PC-9 (cell line): ENCODE results near the gene ETV6. TPM values are rescaled to one million over a fixed set of nuclear protein-coding genes. Genes with fewer than 3 reads are reported as not detected.
A peak's percentile ranks its signal among the peaks of the same experiment; 100 is the strongest.

Experiments
- BruUV-seq: library from RNA; stranded (reverse); fragments of 400-500 nt; replicated peaks from 2 replicates; lab custom pipeline; 2021; lab: Mats Ljungman, UMichigan
- CTCF ChIA-PET: fragments of 300-600 bp; sonication (Branson Sonifier 250); formaldehyde crosslinking; loops from one replicate; lab custom pipeline; 2022; ENCODE audit warnings: antibody characterized with exemption; lab: Charles Lee
- POLR2A ChIA-PET: fragments of 300-600 bp; sonication (Branson Sonifier 250); formaldehyde crosslinking; loops from one replicate; lab custom pipeline; 2022; ENCODE audit warnings: antibody characterized with exemption; ENCODE audit not compliant: unreplicated experiment; lab: Charles Lee
- DNase-seq, 2 experiments: peaks; one replicate each; pipeline versions ENCODE4 v3.0.0 to v3.0.0-alpha.2; 2015 to 2022; ENCODE audit warnings: mixed read lengths in 1 of 2
- H2AFZ ChIP-seq: fragments of 200-600 bp; sonication (generic); 2 replicates; pipeline ENCODE4 v1.8.1; 2017; ENCODE audit warnings: antibody characterized with exemption
- H3F3A ChIP-seq: fragments of 200-600 bp; sonication (generic); 2 replicates; pipeline ENCODE4 v1.8.1; 2017; ENCODE audit warnings: antibody characterized with exemption, mild to moderate bottlenecking, low read depth; ENCODE audit not compliant: insufficient read depth
- H3K27ac ChIP-seq: fragments of 200-600 bp; sonication (generic); 2 replicates; pipeline ENCODE4 v1.6.1; 2016; ENCODE audit warnings: mixed run types
- H3K27me3 ChIP-seq: fragments of 200-600 bp; sonication (generic); 2 replicates; pipeline ENCODE4 v1.6.1; 2016; ENCODE audit warnings: low read depth, mixed run types; ENCODE audit not compliant: insufficient read depth
- H3K36me3 ChIP-seq: fragments of 200-600 bp; sonication (generic); 2 replicates; pipeline ENCODE4 v1.6.1; 2016; ENCODE audit warnings: low read depth, mixed run types
- H3K4me1 ChIP-seq: fragments of 200-600 bp; sonication (generic); replicated peaks from 2 replicates; pipeline ENCODE4 v1.6.1; 2016; ENCODE audit warnings: mixed run types; ENCODE audit not compliant: insufficient read depth
- H3K4me2 ChIP-seq: fragments of 200-600 bp; sonication (generic); 2 replicates; pipeline ENCODE4 v1.6.1; 2017; ENCODE audit warnings: mixed run types
- H3K4me3 ChIP-seq: fragments of 200-600 bp; sonication (generic); 2 replicates; pipeline ENCODE4 v1.6.1; 2016; ENCODE audit warnings: mixed run types
- H3K79me2 ChIP-seq: fragments of 200-600 bp; sonication (generic); 2 replicates; pipeline ENCODE4 v1.6.1; 2017; ENCODE audit warnings: low read depth, mixed run types
- H3K9me2 ChIP-seq: fragments of 200-600 bp; sonication (generic); 2 replicates; pipeline ENCODE4 v1.8.1; 2017; ENCODE audit warnings: mild to moderate bottlenecking; ENCODE audit not compliant: insufficient read depth
- H3K9me3 ChIP-seq: fragments of 200-600 bp; sonication (generic); 2 replicates; pipeline ENCODE4 v1.8.1; 2016; ENCODE audit warnings: low read depth; ENCODE audit not compliant: insufficient read depth
- H4K20me1 ChIP-seq: fragments of 200-600 bp; sonication (generic); 2 replicates; pipeline ENCODE4 v1.8.1; 2017; ENCODE audit not compliant: insufficient read depth
- CTCF ChIP-seq: fragments of 200-600 bp; sonication (generic); conservative IDR thresholded peaks from 2 replicates; pipeline ENCODE4 v1.6.1; 2017; ENCODE audit warnings: mixed run types, antibody characterized with exemption, mild to moderate bottlenecking, moderate library complexity
- EZH2 ChIP-seq: fragments of 200-600 bp; sonication (generic); IDR thresholded peaks from 2 replicates; pipeline ENCODE4 v1.8.0; 2017; ENCODE audit warnings: antibody characterized with exemption, low read depth
- intact Hi-C: fragments of 100-400 bp; cut with micrococcal nuclease; formaldehyde crosslinking; loops from one replicate; pipeline ENCODE4 v1.10.0; 2022; ENCODE audit not compliant: unreplicated experiment
- total RNA-seq: library from RNA; stranded (reverse); gene quantifications from 2 replicates; pipeline ENCODE4 v1.2.3, GENCODE V29; 2021

ETV6 gene
- total RNA-seq, 1 experiment from 2014 or later, result 62.8 TPM

GRCh38 chr12:11814374-11814773 lies 164.9 kb downstream of the ETV6 start:
- no peaks in the 10 kb centered on the region for H3K36me3 ChIP-seq
- POLR2A ChIA-PET, result no interaction called here
- BruUV-seq, result no TSS peak
- H3K27me3 ChIP-seq, result no peaks in the 10 kb centered on the region
- H3K4me1 ChIP-seq, result no peaks in the 10 kb centered on the region
- no peak overlapping the region for H3K4me2 ChIP-seq
- DNase-seq, result peak in 1 of 2 experiments; percentile 37
- TF ChIP-seq EZH2 (no peak), CTCF (no peak)
- no peak overlapping the region for H3K27ac ChIP-seq
- H3K79me2 ChIP-seq, result peaks cover 5% of the 10 kb centered on the region; the same call in 1 of the 2 replicates
- no peaks in the 10 kb centered on the region for H4K20me1 ChIP-seq
- no peak overlapping the region for H2AFZ ChIP-seq
- H3K4me3 ChIP-seq, result no peak overlapping the region
- no peaks in the 10 kb centered on the region for H3K9me2 ChIP-seq
- intact Hi-C loops, result no loop called here
- H3K9me3 ChIP-seq, result no peaks in the 10 kb centered on the region
- CTCF ChIA-PET, result no interaction called here
- H3F3A ChIP-seq, result no peaks in the 10 kb centered on the region

- Histone ChIP-seq H3K36me3 (no peaks in the 10 kb centered on the region), H3K27ac (no peak overlapping the region), H2AFZ (no peak overlapping the region), H3K4me1 (no peaks in the 10 kb centered on the region), H3K4me2 (no peak overlapping the region), H3K4me3 (no peak overlapping the region), H3K27me3 (no peaks in the 10 kb centered on the region), H4K20me1 (no peaks in the 10 kb centered on the region), H3F3A (no peaks in the 10 kb centered on the region), H3K9me2 (no peaks in the 10 kb centered on the region), H3K9me3 (no peaks in the 10 kb centered on the region), H3K79me2 (no peaks in the 10 kb centered on the region)
- ChIA-PET CTCF (no interaction called here), POLR2A (no interaction called here)
- BruUV-seq, result no TSS peak
- intact Hi-C loops, result no loop called here
- no peak for TF ChIP-seq EZH2
- no peak for TF ChIP-seq CTCF
- no peak for DNase-seq
Observed at GRCh38 chr12:11815397-11815796, 165.9 kb downstream of the ETV6 start.

- Histone ChIP-seq H2AFZ (no peak overlapping the region), H3K9me2 (no peaks in the 10 kb centered on the region), H3K9me3 (no peaks in the 10 kb centered on the region), H3F3A (no peaks in the 10 kb centered on the region), H3K4me2 (no peak overlapping the region), H3K27ac (no peak overlapping the region), H3K27me3 (no peaks in the 10 kb centered on the region), H4K20me1 (no peaks in the 10 kb centered on the region), H3K36me3 (no peaks in the 10 kb centered on the region), H3K4me3 (no peak overlapping the region), H3K4me1 (no peaks in the 10 kb centered on the region), H3K79me2 (no peaks in the 10 kb centered on the region)
- no TSS peak for BruUV-seq
- POLR2A ChIA-PET, result no interaction called here
- intact Hi-C loops, result no loop called here
- CTCF ChIA-PET, result interaction anchor here (0.5 kb wide), 1 partner anchor 440 kb away, joined by 3 read pairs; no protein-coding TSS in a partner anchor
- DNase-seq, result no peak
- TF ChIP-seq EZH2 (no peak), CTCF (no peak)
Observed at GRCh38 chr12:11819643-11820042, 170.2 kb downstream of the ETV6 start.
